OCI-M2 (cell line): ENCODE measurements around the gene GIPR.
A peak's percentile ranks its signal among the peaks of the same experiment; 100 is the strongest.
"Not testable (repeated sequence)": the region's sequence is repeated elsewhere in the genome, so short reads cannot be mapped to it uniquely, and the experiment has no call there.

ENCODE experiments used
- DNase-seq: peaks from one replicate; lab custom pipeline; 2025; ENCODE audit not compliant: unreplicated experiment; lab: John Stamatoyannopoulos, UW

GIPR gene, protein sequence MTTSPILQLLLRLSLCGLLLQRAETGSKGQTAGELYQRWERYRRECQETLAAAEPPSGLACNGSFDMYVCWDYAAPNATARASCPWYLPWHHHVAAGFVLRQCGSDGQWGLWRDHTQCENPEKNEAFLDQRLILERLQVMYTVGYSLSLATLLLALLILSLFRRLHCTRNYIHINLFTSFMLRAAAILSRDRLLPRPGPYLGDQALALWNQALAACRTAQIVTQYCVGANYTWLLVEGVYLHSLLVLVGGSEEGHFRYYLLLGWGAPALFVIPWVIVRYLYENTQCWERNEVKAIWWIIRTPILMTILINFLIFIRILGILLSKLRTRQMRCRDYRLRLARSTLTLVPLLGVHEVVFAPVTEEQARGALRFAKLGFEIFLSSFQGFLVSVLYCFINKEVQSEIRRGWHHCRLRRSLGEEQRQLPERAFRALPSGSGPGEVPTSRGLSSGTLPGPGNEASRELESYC

DNA sequence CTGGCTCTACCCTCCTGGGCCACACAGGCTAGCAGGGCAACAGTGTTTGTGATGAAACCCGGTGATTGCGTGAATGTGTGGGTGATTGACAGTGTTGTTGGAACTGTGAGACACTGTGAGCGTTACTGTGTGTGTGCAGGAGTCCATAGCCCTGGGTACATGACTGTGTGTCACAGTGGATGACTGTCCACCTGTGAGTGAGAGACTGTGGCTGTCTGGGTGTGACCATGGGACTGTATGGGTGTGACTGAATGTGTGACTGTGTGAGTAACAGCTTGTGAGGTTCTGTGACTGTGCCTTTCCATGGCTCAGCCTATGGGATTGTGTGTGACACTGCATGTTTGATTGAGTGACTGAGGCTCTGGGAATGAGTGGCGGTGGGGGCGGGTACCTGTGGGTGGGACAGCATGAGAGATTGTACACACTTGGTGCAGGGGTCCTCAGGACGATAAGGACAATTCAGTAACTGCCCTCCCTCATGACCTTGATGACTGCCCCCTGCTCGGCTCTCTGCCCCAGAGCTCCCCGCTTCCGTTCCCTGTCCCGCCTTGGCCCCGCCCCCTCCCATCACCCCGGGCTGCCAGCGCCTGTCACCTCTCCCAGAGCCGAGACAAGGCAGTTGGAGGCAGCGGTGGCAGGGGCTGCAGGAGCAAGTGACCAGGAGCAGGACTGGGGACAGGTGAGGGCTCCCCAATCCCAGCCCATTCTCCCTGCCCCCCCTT lies at the start of gene GIPR:
TSS of gene GIPR (plus strand) at position 602 of the 722 bp plus-strand sequence. CDS start 1,300 bp downstream, outside the sequence.
- peak; percentile 72 for DNase-seq

DNA sequence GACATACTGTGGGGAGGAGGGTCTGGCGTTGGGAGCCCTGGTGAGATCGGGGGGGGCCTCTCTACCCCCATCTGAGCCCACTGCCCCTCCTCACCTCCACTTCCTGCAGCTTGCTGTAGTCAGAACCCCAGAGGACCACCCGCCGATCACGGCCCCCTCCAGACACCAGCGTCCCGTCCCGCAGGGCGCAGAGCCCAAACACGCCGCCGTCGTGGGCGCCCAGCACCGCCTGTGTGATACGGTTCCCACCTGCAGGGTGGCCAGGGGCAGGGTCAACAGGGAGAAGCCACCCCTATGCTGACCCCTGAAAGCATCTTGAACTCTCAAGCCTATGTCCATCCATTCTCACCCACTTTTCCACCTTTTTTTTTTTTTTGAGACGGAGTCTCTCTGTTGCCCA lies 46.6 kb upstream of the GIPR start:
- no peak for DNase-seq

DNA sequence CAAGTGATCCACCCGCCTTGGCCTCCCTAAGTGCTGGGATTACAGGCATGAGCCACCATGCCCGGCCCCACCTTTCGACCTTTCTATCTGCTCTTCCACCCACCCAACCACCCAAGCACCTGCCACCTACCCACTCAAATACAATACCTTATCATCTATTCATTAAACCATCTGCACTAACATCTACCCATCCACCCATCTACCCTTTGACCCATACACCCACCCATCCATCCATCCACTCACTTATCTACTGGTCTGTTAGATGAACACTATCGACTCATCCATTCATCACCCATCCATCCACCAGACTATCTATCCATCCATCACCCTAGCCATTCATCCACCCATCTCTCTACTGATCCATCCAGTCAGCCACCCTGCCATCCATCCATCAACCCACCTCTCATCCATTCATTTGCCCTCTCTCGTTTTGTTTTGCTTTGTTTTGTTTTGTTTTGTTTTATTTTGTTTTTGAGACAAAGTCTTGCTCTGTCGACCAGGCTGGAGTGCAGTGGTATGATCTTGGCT lies 46.0 kb upstream of the GIPR start:
- no peak for DNase-seq

DNA sequence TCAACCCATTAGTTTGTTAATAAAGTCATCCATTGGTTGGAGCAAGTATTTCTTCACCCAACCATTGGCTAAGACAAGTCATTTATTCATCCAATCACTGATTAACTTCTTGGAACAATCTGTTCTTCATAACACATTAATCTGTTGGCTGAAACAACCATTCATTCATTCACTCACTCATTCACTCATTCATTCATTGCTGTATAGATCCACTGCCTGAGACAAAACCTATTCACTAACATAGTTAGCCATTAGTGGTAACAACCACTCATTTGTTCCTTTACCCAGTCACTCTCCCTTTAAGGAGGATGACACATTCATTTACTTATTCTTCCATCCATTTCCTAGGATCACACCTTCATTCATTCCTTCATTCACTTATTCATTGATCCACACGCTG lies 44.0 kb upstream of the GIPR start:
- DNase-seq, result no peak

DNA sequence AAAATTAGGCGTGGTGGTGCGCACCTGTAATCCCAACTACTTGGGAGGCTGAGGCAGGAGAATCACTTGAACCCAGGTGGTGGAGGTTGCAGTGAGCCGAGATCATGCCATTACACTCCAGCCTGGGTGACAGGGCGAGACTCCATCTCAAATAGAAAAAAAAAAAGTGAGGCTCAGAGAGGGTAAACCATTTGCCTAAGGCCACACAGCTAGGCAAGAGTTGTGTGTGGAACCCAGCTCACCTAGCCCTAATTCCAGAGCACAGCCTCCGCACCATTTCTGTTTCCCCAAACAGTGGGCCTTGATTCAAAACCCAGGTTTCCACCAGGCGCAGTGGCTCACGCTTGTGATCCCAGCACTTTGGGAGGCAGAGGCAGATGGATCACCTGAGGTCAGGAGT lies 39.8 kb upstream of the GIPR start:
- not testable (repeated sequence) for DNase-seq

DNA sequence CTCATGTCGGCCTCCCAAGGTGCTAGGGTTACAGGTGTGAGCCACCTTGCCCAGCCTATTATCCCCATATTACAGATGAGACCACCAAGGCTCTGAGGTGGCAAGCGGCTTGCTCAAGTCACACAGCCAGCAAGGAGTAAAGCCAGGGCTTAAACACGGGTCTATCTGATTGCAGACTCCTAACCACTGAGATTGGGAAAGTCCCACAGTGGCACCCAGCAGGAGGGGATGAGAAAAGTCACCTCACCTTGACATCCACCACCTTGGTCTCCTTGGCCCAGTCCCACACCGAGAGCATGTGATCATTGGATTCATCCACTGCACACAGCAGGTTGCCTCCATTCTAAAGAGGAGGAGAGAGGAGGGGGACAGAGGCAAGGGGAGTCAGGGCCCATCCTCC lies 38.3 kb upstream of the GIPR start:
- no peak for DNase-seq

DNA sequence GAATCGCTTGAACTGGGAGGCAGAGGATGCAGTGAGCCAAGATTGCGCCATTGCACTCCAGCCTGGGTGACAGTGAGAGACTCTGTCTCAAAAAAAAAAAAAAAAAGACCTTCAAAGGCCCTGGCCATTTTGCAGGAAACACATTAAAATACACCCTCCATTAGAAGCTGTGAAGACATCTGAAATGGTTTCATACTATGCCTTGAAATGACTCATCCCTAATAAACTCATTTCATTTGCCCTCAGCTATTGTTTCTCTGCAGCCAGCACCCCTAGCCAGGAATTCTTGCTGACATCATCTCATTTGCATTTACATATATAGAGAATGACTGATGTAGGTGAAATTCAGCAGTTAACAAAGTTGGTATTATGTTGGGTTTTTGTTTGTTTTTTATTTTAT lies 37.6 kb upstream of the GIPR start:
- DNase-seq, result no peak

DNA sequence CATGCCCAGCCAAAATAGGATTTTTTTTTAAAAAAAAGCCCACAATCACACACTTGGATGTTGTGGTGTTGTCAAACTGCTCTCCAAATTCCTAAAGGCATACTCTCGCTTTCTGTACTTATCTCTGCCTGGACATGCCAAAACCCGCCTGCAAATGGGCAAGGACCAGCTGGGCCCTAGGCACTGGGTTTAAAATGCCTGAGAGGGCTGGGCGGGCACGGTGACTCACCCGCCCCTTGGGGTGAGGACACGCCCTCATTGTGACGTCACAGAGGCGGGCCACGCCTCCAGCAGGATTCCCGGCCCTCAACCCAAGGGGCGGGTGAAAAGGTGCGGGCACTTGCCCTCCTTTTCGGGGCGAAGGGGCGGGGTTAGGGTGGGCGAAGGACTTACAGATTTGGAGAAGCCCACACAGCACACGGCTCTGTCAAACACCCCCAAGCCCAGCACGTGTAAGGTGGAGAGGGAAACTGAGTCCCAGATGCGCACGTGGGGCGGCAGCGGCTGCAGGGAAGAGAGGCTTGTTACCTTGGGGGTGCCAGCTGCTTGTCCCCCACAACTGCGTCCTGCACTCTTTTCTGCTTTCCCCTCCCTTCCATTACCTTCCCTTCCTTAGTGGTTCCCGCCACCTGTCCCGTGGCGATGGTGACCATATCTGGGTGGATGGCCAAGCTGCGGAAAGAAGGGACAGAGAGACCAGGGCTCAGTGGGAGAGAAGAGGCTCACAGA lies 35.4 kb upstream of the GIPR start:
- no peak for DNase-seq

DNA sequence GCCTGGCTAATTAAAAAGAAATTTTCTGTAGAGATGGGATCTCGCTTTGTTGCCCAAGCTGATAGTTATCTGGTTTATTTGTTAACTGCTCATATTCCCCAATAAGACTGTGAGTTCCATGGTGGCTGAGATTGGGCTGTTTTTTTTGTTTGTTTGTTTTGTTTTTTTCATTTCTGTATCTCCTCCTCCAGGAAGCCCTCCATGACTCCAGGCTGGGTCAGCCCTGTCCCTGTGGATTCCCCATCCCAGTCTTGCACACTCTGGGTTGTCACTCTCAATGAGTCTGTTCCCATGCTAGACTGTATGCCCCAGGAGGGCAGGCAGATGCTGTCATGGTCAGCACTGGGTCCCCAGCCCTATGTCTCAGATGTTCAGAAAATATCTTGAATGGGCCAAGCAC lies 31.7 kb upstream of the GIPR start:
- DNase-seq, result no peak

DNA sequence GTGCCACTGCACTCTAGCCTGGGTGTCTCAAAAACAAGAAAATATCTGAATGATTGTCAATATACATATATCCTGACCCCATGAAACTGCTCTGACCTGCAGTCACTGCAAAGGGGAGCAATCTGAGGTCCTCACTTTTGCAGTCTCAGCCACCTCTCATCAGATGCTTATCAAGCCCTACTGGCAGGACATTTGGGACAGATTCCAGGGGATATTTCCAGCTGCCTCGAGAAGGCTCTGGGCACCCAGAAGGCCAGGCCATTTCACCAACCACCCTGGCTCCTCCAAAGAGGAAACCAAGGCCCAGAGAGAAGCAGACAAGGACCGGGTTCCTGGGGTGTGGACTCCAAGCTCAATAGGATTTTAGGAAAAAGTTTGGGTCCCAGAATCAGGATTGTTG lies 31.1 kb upstream of the GIPR start:
- DNase-seq, result no peak

DNA sequence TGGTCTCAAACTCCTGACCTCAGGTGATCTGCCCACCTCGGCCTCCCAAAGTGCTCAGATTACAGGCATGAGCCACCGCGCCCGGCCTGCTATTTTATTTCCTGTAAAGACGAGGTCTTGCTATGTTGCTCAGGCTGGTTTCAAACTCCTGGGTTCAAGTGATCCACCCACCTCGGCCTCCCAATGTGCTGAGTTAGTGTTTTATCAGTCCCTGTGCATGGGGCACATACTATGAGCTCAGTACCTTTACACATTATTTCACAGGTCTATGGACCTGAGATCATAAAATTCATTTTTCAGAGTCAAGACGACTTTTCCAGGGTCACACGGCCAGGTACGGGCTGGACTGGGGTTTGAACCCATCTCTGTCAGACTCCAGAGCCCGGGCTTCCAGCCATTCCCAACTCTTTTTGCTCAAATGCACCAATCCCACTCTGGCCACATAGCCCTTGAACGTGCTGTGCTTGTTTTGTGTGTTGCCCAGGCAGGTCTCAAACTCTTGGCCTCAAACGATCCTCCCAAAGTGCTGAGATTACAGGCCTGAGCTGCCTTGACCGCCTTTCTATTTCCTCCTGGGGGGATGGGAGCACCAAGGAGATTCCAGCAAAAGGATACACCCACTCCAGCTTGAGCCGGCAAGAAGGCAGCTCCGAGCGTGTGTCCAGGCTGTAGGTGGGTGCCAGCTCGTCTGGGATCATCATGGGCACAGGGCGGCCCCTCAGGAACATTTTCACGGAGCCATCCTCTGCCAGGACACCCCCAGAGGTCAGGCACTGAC lies 29.9 kb upstream of the GIPR start:
- no peak for DNase-seq

DNA sequence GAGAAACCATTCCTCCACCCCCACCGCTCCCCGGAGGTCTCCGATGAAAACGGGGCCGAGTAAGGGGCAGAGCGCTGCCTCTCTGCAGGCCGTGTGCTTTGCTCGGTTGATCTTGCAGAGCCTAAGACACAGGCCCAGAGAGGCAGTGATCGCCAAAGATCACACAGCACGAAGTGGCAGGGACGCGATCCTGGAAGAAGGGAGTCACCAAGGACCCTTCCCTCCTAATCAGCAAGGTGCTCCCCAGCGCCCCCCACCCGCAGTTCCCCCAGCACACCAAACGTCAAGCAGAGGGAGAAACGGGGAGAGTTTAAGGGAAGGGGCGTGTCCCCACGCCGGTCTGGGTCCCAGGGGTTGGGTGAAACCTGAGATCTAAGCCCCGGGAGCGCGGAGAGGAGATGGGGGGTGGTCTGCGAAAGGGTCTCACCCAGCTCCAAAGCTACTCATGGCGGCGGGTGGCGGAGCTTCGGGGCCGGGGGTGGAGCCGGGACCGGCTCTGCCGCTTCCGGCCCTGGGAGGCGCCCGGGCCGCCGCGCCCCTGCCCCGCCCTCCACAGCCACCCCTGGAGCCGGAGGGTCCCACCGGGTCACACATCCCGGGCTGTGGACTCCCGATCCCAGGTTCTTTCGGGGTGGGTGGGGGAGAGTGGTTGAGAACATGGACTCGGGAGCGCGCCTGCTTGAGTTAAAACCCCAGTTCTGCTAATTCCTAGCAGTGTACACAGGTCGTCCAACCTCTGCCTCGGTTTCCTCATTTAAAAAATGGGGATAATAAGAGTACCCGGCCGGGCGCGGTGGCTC lies 28.9 kb upstream of the GIPR start, which contains the start of gene EML2:
TSS of gene EML2 (minus strand) at position 468 of the 800 bp plus-strand sequence. CDS start at position 447, 21 bp downstream.
- peak; percentile 38 for DNase-seq

DNA sequence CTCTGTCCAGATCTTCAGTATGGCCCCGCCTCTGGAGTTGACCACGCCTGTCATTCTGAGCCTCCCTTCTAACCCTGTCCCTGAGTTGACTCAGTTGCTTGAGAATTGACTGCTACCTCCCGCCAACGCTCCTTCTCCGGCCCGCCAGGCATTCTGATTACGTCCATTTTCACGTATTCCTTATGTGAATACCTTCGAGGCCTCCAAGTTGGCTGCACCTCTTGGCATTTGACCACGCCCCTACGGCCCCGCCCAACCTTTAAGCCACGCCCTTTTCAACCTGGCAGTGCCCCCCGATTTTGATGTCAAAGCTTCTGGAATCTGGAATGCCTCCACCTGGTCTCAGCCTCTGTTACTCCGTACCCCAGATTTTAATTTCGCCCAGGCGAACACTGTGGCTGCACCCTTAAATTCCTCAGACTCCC lies 27.2 kb upstream of the GIPR start:
- DNase-seq, result no peak

DNA sequence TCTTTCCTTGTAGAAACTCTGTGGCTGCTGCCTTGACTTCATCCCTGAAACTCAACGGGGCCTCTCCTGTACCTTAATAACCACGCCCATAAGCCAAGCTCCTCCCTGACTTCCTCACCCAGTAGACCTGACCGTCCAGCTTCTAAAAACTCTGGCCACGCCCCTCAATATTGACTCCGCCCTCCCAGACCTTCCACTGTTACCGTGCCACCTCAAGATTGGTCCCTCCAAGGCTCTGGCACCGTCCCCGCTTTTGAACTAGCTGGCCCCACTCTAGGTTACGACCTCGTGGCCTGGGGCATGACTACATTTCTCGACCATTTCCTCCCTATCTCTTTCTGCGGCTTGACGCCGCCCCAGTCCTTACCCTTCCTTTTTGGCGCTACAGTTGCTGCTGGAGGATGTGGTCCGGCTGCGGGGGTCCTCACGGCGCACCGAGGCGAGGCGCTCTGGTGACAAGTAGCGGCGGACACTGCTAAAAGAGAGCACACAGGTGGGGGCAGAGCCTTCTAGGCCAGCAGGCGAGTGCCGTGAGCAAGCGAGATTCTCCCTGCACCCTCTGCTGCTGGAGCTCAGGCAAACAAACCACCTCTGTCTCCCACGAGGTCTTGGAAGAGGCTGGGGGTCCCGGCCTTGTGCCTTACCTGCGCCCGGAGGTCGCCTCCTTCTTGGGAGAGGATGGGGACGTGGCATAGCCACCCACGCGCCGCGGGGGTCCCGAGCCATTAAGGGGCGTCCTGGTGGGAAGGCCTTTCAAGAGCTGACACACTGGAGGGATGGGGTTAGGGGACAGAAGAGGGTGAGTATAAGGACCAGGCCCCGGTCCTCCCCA lies 26.5 kb upstream of the GIPR start:
- DNase-seq, result peak; percentile 96

DNA sequence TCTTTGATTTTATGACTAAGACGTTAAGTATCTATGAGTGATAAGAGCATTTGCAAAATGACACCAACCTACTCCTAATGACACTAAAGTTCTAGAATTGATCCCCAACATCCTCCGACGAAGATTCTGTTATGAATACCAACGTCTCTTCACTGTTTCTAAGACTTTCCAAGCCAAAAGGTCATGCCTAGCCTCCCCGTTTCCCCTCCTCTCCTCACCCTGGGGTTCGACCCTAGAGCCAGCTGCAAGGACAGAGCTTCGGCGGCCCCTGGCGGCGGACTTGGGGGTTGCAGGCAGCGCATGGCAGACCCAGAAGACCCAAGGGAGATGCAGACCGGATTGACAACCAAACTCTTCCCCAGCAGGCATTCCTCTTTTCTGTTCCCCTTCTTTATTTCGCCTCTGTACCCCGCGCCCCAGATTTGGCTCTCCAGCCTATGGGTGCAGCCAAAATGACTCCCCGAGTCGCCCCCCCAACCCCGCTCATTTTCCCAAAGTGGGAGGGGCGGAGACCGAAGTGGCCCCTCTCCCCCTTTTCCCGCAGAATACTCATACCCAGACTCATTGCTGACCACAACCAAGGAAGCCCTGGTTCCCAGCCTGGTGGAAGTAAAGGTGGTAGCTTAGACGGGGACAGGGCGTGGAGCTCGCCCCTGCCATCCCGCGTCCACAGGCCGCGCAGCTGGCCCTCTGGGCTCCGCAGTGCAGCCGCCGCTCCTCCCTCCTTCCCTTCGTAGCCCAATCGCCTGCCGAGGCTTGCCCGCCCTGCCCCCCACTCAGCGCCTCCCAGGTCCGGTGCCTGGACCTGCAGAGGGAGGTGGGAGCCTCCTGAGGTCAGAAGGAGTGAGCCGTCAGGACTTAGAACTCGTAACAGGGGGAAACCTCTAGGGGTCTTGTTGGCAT lies 24.7 kb upstream of the GIPR start:
- DNase-seq, result peak; percentile 88

DNA sequence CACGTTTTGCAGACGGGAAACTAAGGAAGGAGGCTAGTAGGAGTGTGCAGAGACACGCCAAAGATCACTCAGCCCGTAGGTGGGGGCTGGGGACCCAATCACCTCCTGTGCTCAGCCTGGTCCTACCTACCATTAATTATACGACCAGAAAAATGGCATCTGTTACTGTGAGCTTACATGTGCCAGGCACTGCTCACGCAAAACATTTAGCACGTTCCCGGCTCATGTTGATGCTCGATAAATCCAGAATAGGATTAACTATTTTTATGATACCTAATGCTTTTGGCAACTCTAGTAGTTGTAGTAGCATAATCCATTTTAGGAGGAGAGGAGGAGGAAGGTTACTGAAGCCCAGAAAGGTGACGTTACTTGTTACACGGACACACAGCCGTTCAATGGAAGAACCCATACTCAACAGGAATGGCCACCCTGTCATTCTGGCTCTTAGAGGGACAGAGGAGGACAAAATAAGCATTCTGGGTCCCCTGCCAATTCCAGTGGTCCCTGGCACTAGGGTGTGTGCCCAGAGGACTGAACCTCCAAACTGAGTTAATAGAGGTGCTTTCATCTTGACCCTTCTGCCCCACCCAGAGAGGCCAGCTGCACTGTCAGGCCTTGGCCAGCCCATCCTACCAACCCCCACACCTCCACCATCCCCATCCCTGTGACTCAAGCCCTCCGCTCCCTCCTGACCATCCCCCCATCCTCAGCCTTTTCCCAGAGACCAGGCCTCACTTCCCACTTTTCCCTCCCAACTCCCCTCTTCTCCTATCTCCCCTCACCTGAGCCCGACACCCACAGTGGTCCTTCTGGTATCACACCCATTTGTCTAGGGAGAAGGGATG lies 23.9 kb upstream of the GIPR start:
- DNase-seq, result no peak
